NCI-H82 (cell line): ENCODE results near the gene IL4R.
"Not testable (repeated sequence)": the region's sequence is repeated elsewhere in the genome, so short reads cannot be mapped to it uniquely, and the experiment has no call there.

ENCODE experiments used
- DNase-seq: peaks from one replicate; lab custom pipeline; 2025; lab: John Stamatoyannopoulos, UW

IL4R gene

GRCh38 chr16:27404163-27404823 lies 90.5 kb downstream of the IL4R start:
- no peak for DNase-seq

- no peak for DNase-seq
Measured at GRCh38 chr16:27405546-27406451, 92.0 kb downstream of the IL4R start.

- DNase-seq, result no peak
Measured at GRCh38 chr16:27406511-27407128, 92.8 kb downstream of the IL4R start.

- no peak for DNase-seq
Measured at GRCh38 chr16:27407133-27407532, 93.4 kb downstream of the IL4R start.

- no peak for DNase-seq
Measured at GRCh38 chr16:27408012-27408601, 94.3 kb downstream of the IL4R start.

GRCh38 chr16:27408602-27409031 lies 94.8 kb downstream of the IL4R start:
- no peak for DNase-seq

GRCh38 chr16:27409958-27410357 lies 96.2 kb downstream of the IL4R start:
- DNase-seq, result not testable (repeated sequence)

- no peak for DNase-seq
Measured at GRCh38 chr16:27410761-27411160, 97.0 kb downstream of the IL4R start.

- no peak for DNase-seq
Measured at GRCh38 chr16:27413956-27414355, 100.2 kb downstream of the IL4R start.
